HCT116 (cell line): Measurements from ENCODE around the gene PIK3C2A. TPM values are rescaled to one million over a fixed set of nuclear protein-coding genes. Genes with fewer than 3 reads are reported as not detected.

Source experiments
- ATAC-seq: fragments of 200-7000 bp; cut with Tn5 transposase; 2 replicates; pipeline ENCODE4 v1.9.1; 2020; ENCODE audit warnings: mild to moderate bottlenecking, moderate library complexity
- BruUV-seq: library from RNA; stranded (reverse); fragments of 400-500 nt; replicated peaks from 2 replicates; lab custom pipeline; 2021; lab: Mats Ljungman, UMichigan
- CTCF ChIA-PET: fragments of 300-600 bp; sonication (Branson Sonifier 250); formaldehyde crosslinking; loops from one replicate; lab custom pipeline; 2021; ENCODE audit warnings: antibody characterized with exemption; lab: Charles Lee
- POLR2A ChIA-PET: fragments of 300-600, 350-600 bp; sonication (Branson Sonifier 250); formaldehyde crosslinking; loops from one replicate; lab custom pipeline; 2021; ENCODE audit warnings: antibody characterized with exemption; lab: Charles Lee
- RAD21 ChIA-PET, 2 experiments: fragments of 300-600 bp; sonication (Branson Sonifier 250); formaldehyde crosslinking; loops; one replicate each; lab custom pipeline; 2023; ENCODE audit warnings: low total read pairs in 2 of 2; ENCODE audit not compliant: uncharacterized antibody in 2 of 2, unreplicated experiment in 2 of 2, low non-redundant PET in 1 of 2; lab: Charles Lee
- DNase-seq: peaks from one replicate; pipeline ENCODE4 v3.0.0-alpha.2; 2010; ENCODE audit warnings: low read depth, low spot score
- H2AFZ ChIP-seq: fragments of 200-600 bp; shearing (Covaris generic), sonication (generic); 2 replicates; pipeline ENCODE4 v1.6.1; 2017; ENCODE audit warnings: low read depth, mixed run types, mixed read lengths, antibody characterized with exemption, low read length; ENCODE audit not compliant: poor library complexity, severe bottlenecking
- H3K27ac ChIP-seq: 2 replicates; pipeline ENCODE4 v1.5.1; 2012; ENCODE audit warnings: low read depth, low read length
- H3K27me3 ChIP-seq: fragments of 200-600 bp; sonication (generic); 2 replicates; pipeline ENCODE4 v1.6.1; 2016; ENCODE audit warnings: mixed run types, low read length, mixed read lengths; ENCODE audit not compliant: insufficient read depth
- H3K36me3 ChIP-seq, 2 experiments: fragments of 200-500 bp in 1 of 2; fragments of 200-600 bp in 1 of 2; sonication (Bioruptor generic) in 1 of 2; sonication (generic) in 1 of 2; 2 replicates each; pipeline versions ENCODE4 v1.5.1 to v1.6.1; 2014 to 2016; ENCODE audit warnings: low read length in 2 of 2, inconsistent platforms in 1 of 2, mixed read lengths in 1 of 2, mixed run types in 1 of 2; ENCODE audit not compliant: insufficient read depth in 2 of 2, control insufficient read depth in 1 of 2
- H3K4me1 ChIP-seq, 2 experiments: fragments of 200-600 bp in 1 of 2; sonication (generic) in 1 of 2; 2 replicates each; pipeline versions ENCODE4 v1.5.1 to v1.6.1; 2012 to 2017; ENCODE audit warnings: low read length in 2 of 2, inconsistent platforms in 1 of 2, mild to moderate bottlenecking in 1 of 2, mixed read lengths in 1 of 2, mixed run types in 1 of 2, moderate library complexity in 1 of 2; ENCODE audit not compliant: insufficient read depth in 2 of 2, control insufficient read depth in 1 of 2
- H3K4me2 ChIP-seq: fragments of 200-600 bp; sonication (generic); 2 replicates; pipeline ENCODE4 v1.6.1; 2017; ENCODE audit warnings: mixed run types, low read length, mixed read lengths
- H3K4me3 ChIP-seq, 2 experiments: fragments of 200-600 bp in 1 of 2; sonication (generic) in 1 of 2; replicated peaks in 1 of 2; 2 replicates each; pipeline ENCODE4 v1.5.1; 2011 to 2016; ENCODE audit warnings: low read length in 2 of 2, control low read depth in 1 of 2, low read depth in 1 of 2, mild to moderate bottlenecking in 1 of 2, mixed read lengths in 1 of 2, mixed run types in 1 of 2
- H3K79me2 ChIP-seq: fragments of 200-600 bp; sonication (generic); 2 replicates; pipeline ENCODE4 v1.6.1; 2017; ENCODE audit warnings: mild to moderate bottlenecking, mixed run types, low read length, moderate library complexity, mixed read lengths; ENCODE audit not compliant: insufficient read depth
- H3K9ac ChIP-seq: fragments of 200-600 bp; sonication (generic); 2 replicates; pipeline ENCODE4 v1.6.1; 2016; ENCODE audit warnings: low read length, mixed read lengths
- H3K9me2 ChIP-seq: fragments of 200-600 bp; sonication (generic), shearing (Covaris generic); 2 replicates; pipeline ENCODE4 v1.6.1; 2017; ENCODE audit warnings: mixed run types, mild to moderate bottlenecking, moderate library complexity; ENCODE audit not compliant: insufficient read depth
- H3K9me3 ChIP-seq, 2 experiments: fragments of 200-500 bp in 1 of 2; fragments of 200-600 bp in 1 of 2; sonication (Bioruptor generic) in 1 of 2; sonication (generic) in 1 of 2; 2 replicates each; pipeline ENCODE4 v1.6.1; 2014 to 2017; ENCODE audit warnings: low read length in 2 of 2, mixed read lengths in 2 of 2, inconsistent platforms in 1 of 2, low read depth in 1 of 2, mild to moderate bottlenecking in 1 of 2, mixed run types in 1 of 2, moderate library complexity in 1 of 2; ENCODE audit not compliant: control insufficient read depth in 1 of 2, insufficient read depth in 1 of 2
- H4K20me1 ChIP-seq: fragments of 200-600 bp; sonication (generic), shearing (Covaris generic); 2 replicates; pipeline ENCODE4 v1.6.1; 2017; ENCODE audit warnings: mixed run types, mild to moderate bottlenecking, moderate library complexity; ENCODE audit not compliant: insufficient read depth
- ATF3 ChIP-seq: IDR thresholded peaks from 2 replicates; pipeline ENCODE4 v1.6.1; 2012
- CEBPB ChIP-seq: IDR thresholded peaks from 2 replicates; pipeline ENCODE4 v1.6.1; 2012; ENCODE audit warnings: low read depth
- CTCF ChIP-seq, 3 experiments: fragments of 200-600 bp in 1 of 3; sonication (generic) in 1 of 3; IDR thresholded peaks in 2 of 3; conservative IDR thresholded peaks in 1 of 3; 2 replicates each; pipeline ENCODE4 v1.5.1; 2012 to 2017; ENCODE audit warnings: low read depth in 2 of 3, low read length in 2 of 3, antibody characterized with exemption in 1 of 3, borderline replicate concordance in 1 of 3, control low read depth in 1 of 3, mild to moderate bottlenecking in 1 of 3, mixed read lengths in 1 of 3, mixed run types in 1 of 3, moderate library complexity in 1 of 3; ENCODE audit not compliant: insufficient read depth in 1 of 3
- ELF1 ChIP-seq: IDR thresholded peaks from 2 replicates; pipeline ENCODE4 v1.6.1; 2012; ENCODE audit warnings: low read depth, borderline replicate concordance
- EZH2 ChIP-seq: fragments of 200-600 bp; sonication (generic); IDR thresholded peaks from 2 replicates; pipeline ENCODE4 v1.6.1; 2017; ENCODE audit warnings: antibody characterized with exemption, mixed run types
- EZH2phosphoT487 ChIP-seq: fragments of 200-600 bp; IDR thresholded peaks from 2 replicates; pipeline ENCODE4 v1.6.1; 2018; ENCODE audit warnings: antibody characterized with exemption, borderline replicate concordance
- JUND ChIP-seq: IDR thresholded peaks from 2 replicates; pipeline ENCODE4 v1.6.1; 2012
- POLR2A ChIP-seq: IDR thresholded peaks from 2 replicates; pipeline ENCODE4 v1.7.0; 2011; ENCODE audit warnings: borderline replicate concordance; ENCODE audit not compliant: insufficient read depth, insufficient read length; ENCODE audit errors: extremely low read depth
- SIN3A ChIP-seq: IDR thresholded peaks from 2 replicates; pipeline ENCODE4 v1.6.1; 2012; ENCODE audit warnings: low read depth
- SP1 ChIP-seq: IDR thresholded peaks from 2 replicates; pipeline ENCODE4 v1.6.1; 2012; ENCODE audit warnings: low read depth
- YY1 ChIP-seq: IDR thresholded peaks from 2 replicates; pipeline ENCODE4 v1.6.1; 2011; ENCODE audit warnings: low read length, low read depth, moderate library complexity, mild to moderate bottlenecking; ENCODE audit not compliant: insufficient replicate concordance; ENCODE audit errors: extremely low read depth
- ZBTB33 ChIP-seq: IDR thresholded peaks from 2 replicates; pipeline ENCODE4 v1.6.1; 2011; ENCODE audit warnings: mild to moderate bottlenecking, low read length, moderate library complexity; ENCODE audit not compliant: insufficient replicate concordance; ENCODE audit errors: extremely low read depth
- ZFX ChIP-seq: fragments of 450-650 bp; IDR thresholded peaks from 2 replicates; pipeline ENCODE4 v1.6.1; 2017
- intact Hi-C: fragments of 100-400 bp; cut with micrococcal nuclease; formaldehyde crosslinking; loops from 2 replicates; pipeline ENCODE4 v1.10.0; 2022
- total RNA-seq: library from RNA; stranded (reverse); gene quantifications from one replicate; pipeline ENCODE4 v1.2.1, GENCODE V29; 2021; ENCODE audit not compliant: unreplicated experiment

The PIK3C2A gene
- total RNA-seq, 1 experiment from 2014 or later, result 51.6 TPM

GRCh38 chr11:17233101-17233500 lies 25.3 kb upstream of the PIK3C2A start:
- Histone ChIP-seq H3K27ac (no peak overlapping the region), H3K4me2 (no peak overlapping the region), H3K4me3 (no peak overlapping the region), H3K4me1 (no peaks in the 10 kb centered on the region; a peak in 1 of 4 replicates), H3K9me3 (no peaks in the 10 kb centered on the region), H4K20me1 (no peaks in the 10 kb centered on the region), H3K36me3 (no peaks in the 10 kb centered on the region), H3K27me3 (no peaks in the 10 kb centered on the region), H3K9ac (no peak overlapping the region), H3K9me2 (no peaks in the 10 kb centered on the region), H2AFZ (no peak overlapping the region), H3K79me2 (no peaks in the 10 kb centered on the region)
- no peak for ATAC-seq
- POLR2A ChIA-PET, result interaction anchor here (0.5 kb wide), 1 partner anchor 115 kb away, joined by 3 read pairs; no protein-coding TSS in a partner anchor
- CTCF ChIA-PET, result interaction anchor here (1.1 kb wide), 1 partner anchor 295 kb away, joined by 5 read pairs; no protein-coding TSS in a partner anchor
- DNase-seq, result no peak
- intact Hi-C loops, result loop anchor here (10.0 kb wide), 1 partner anchor 122 kb away; the partner anchor contains the start of gene NCR3LG1
- TF ChIP-seq JUND, result no peak
- TF ChIP-seq CTCF (IDR thresholded peaks at IDR 0.05 in 2 of 3, conservative IDR thresholded peaks at IDR 0.05 in 1 of 3; ENCODE audit: borderline replicate concordance in 1 of 3, insufficient read depth in 1 of 3, low read depth in 2 of 3, low read length in 2 of 3), result no peak
- no peak for TF ChIP-seq ATF3
- TF ChIP-seq SIN3A, result no peak
- no peak for TF ChIP-seq SP1
- TF ChIP-seq POLR2A, result no peak
- no peak for TF ChIP-seq EZH2
- TF ChIP-seq ELF1, result no peak
- TF ChIP-seq EZH2phosphoT487, result no peak
- TF ChIP-seq ZFX, result no peak
- TF ChIP-seq YY1, result no peak
- TF ChIP-seq ZBTB33, result no peak
- no peak for TF ChIP-seq CEBPB
- RAD21 ChIA-PET, result no interaction called here
- no TSS peak for BruUV-seq
